GM19328 (cell line): ENCODE results near the gene LPAR1.
"Not testable (repeated sequence)": the region's sequence is repeated elsewhere in the genome, so short reads cannot be mapped to it uniquely, and the experiment has no call there.

ENCODE experiments used
- ATAC-seq: cut with Tn5 transposase; IDR thresholded peaks from one replicate; pipeline ENCODE4 v1.9.1; 2021; ENCODE audit warnings: mild to moderate bottlenecking, moderate library complexity; ENCODE audit not compliant: unreplicated experiment

The LPAR1 gene

GRCh38 chr9:111038331-111039230 lies at the start of gene LPAR1:
Gene LPAR1 (minus strand): TSS chr9:111038470. CDS start chr9:110972117, 66,353 bp downstream.
- no peak for ATAC-seq

GRCh38 chr9:111078391-111079038 lies 40.2 kb upstream of the LPAR1 start:
- ATAC-seq: no peak

GRCh38 chr9:111076519-111076918 lies 38.2 kb upstream of the LPAR1 start:
- no peak for ATAC-seq

GRCh38 chr9:111076042-111076441 lies 37.8 kb upstream of the LPAR1 start:
- no peak for ATAC-seq

GRCh38 chr9:111074395-111074794 lies 36.1 kb upstream of the LPAR1 start:
- no peak for ATAC-seq

- ATAC-seq: no peak
These were observed 30.9 kb upstream of the LPAR1 start for GRCh38 chr9:111069183-111069582.

GRCh38 chr9:111068771-111069170 lies 30.5 kb upstream of the LPAR1 start:
- ATAC-seq: no peak

GRCh38 chr9:111068383-111068730 lies 30.1 kb upstream of the LPAR1 start:
- ATAC-seq: no peak

- no peak for ATAC-seq
These were observed 28.2 kb upstream of the LPAR1 start for GRCh38 chr9:111066468-111066867.

- no peak for ATAC-seq
These were observed 27.1 kb upstream of the LPAR1 start for GRCh38 chr9:111065414-111065813.

- no peak for ATAC-seq
These were observed 26.0 kb upstream of the LPAR1 start for GRCh38 chr9:111064160-111064837.

GRCh38 chr9:111063332-111063731 lies 25.1 kb upstream of the LPAR1 start:
- no peak for ATAC-seq

- ATAC-seq: no peak
These were observed 19.9 kb upstream of the LPAR1 start for GRCh38 chr9:111058166-111058565.

- no peak for ATAC-seq
These were observed 18.3 kb upstream of the LPAR1 start for GRCh38 chr9:111056538-111056937.

- ATAC-seq: no peak
These were observed 14.5 kb upstream of the LPAR1 start for GRCh38 chr9:111052791-111053190.

GRCh38 chr9:111051400-111051799 lies 13.1 kb upstream of the LPAR1 start:
- no peak for ATAC-seq

GRCh38 chr9:111050819-111051218 lies 12.5 kb upstream of the LPAR1 start:
- ATAC-seq: no peak

- ATAC-seq: not testable (repeated sequence)
These were observed 9.0 kb upstream of the LPAR1 start for GRCh38 chr9:111047287-111047686.

GRCh38 chr9:111041902-111042301 lies 3.6 kb upstream of the LPAR1 start:
- ATAC-seq: no peak

- ATAC-seq: no peak
These were observed 2.2 kb upstream of the LPAR1 start for GRCh38 chr9:111040494-111040893.

GRCh38 chr9:111039231-111039906 lies 1.1 kb upstream of the LPAR1 start:
- no peak for ATAC-seq
